ENCODE data around the gene ZDHHC4. TPM values are rescaled to one million over a fixed set of nuclear protein-coding genes. Genes with fewer than 3 reads are reported as not detected.

Gene ZDHHC4
- total and polyA plus RNA-seq, 2 of the 13 experiments (the other 11 are each of a cell fraction or from before 2014, with no cell fraction given): 83.2 to 188 TPM

- TF ChIP-seq HNF1A (IDR thresholded peaks at IDR 0.05; ENCODE audit: low read depth): no peak
- TF ChIP-seq HNF1A (CRISPR knock-in tag; IDR thresholded peaks at IDR 0.05; ENCODE audit: borderline replicate concordance): no peak
- TF ChIP-seq CAMTA2 (CRISPR knock-in tag; IDR thresholded peaks at IDR 0.05; ENCODE audit: borderline replicate concordance): no peak
- no peak for TF ChIP-seq SKIL (CRISPR knock-in tag; IDR thresholded peaks at IDR 0.05; ENCODE audit: borderline replicate concordance)
- TF ChIP-seq PHF8 (CRISPR knock-in tag; IDR thresholded peaks at IDR 0.05): no peak
- TF ChIP-seq GABPB1 (CRISPR knock-in tag; IDR thresholded peaks at IDR 0.05): 0 out of 2 replicates have a peak, but pooled peaks have one; percentile 30
- no peak for TF ChIP-seq THAP9 (CRISPR knock-in tag; IDR thresholded peaks at IDR 0.05; ENCODE audit: borderline replicate concordance)
- no peak for TF ChIP-seq ZNF619 (CRISPR knock-in tag; IDR thresholded peaks at IDR 0.05)
- TF ChIP-seq ZBTB7B (CRISPR knock-in tag; IDR thresholded peaks at IDR 0.05): peak; percentile 51; the same call in 1 of the 2 replicates
- TF ChIP-seq ZSCAN12 (CRISPR knock-in tag; IDR thresholded peaks at IDR 0.05): no peak
- TF ChIP-seq GABPA (IDR thresholded peaks at IDR 0.05; ENCODE audit: low read depth, low read length): no peak
- no peak for TF ChIP-seq GABPA (CRISPR knock-in tag; IDR thresholded peaks at IDR 0.05; ENCODE audit: low read depth)
- TF ChIP-seq ATF7-NPFF (CRISPR knock-in tag; IDR thresholded peaks at IDR 0.05; ENCODE audit: low read depth): no peak
- TF ChIP-seq ZNF550 (CRISPR knock-in tag; IDR thresholded peaks at IDR 0.05; ENCODE audit: borderline replicate concordance): no peak
- no peak for TF ChIP-seq POLR2AphosphoS2 (IDR thresholded peaks at IDR 0.05; ENCODE audit: low read depth, low read length)
- TF ChIP-seq ZKSCAN1 (IDR thresholded peaks at IDR 0.05; ENCODE audit: low read length): no peak
- TF ChIP-seq ZKSCAN5 (CRISPR knock-in tag; IDR thresholded peaks at IDR 0.05): no peak
- no peak for TF ChIP-seq KDM1A (CRISPR knock-in tag; IDR thresholded peaks at IDR 0.05)
- peak in 1 of 2 experiments; percentile 62; a peak in 2 of 4 replicates for TF ChIP-seq EP300 (IDR thresholded peaks at IDR 0.05; ENCODE audit: low read depth in 2 of 2, low read length in 2 of 2)
- no peak for TF ChIP-seq EP300 (CRISPR knock-in tag; IDR thresholded peaks at IDR 0.05; ENCODE audit: borderline replicate concordance)
- no peak for TF ChIP-seq ZNF263 (CRISPR knock-in tag; IDR thresholded peaks at IDR 0.05)
- no peak for TF ChIP-seq HDAC2 (CRISPR knock-in tag; IDR thresholded peaks at IDR 0.05)
- TF ChIP-seq PTBP1 (IDR thresholded peaks at IDR 0.05; ENCODE audit: low read depth, low read length, poor library complexity, severe bottlenecking): no peak
Measured at GRCh38 chr7:6575281-6576023, 1.8 kb upstream of the ZDHHC4 start (continued).
